ENCODE results near the gene ZBTB38.

DNA sequence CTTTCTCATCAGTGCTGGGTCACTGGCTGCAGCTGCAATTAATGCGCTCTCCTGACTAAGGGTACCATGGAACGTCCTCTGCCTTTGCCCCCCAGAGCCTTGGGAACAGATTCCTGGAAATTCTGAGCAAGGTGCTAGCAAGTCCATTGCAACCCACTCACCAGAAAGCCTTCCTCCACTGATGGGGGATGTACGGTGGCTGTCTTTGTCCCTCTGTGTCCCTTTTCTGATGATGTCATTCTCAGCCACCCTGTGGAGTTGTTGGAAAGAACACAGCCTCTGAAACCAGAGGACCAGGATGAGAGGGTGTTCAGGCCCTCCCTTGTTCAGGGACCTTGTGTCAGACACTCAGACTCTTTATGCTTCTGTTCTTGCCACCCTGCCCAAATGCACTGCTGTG is 38.1 kb upstream of the ZBTB38 start:
- TF ChIP-seq, protein P1, sequence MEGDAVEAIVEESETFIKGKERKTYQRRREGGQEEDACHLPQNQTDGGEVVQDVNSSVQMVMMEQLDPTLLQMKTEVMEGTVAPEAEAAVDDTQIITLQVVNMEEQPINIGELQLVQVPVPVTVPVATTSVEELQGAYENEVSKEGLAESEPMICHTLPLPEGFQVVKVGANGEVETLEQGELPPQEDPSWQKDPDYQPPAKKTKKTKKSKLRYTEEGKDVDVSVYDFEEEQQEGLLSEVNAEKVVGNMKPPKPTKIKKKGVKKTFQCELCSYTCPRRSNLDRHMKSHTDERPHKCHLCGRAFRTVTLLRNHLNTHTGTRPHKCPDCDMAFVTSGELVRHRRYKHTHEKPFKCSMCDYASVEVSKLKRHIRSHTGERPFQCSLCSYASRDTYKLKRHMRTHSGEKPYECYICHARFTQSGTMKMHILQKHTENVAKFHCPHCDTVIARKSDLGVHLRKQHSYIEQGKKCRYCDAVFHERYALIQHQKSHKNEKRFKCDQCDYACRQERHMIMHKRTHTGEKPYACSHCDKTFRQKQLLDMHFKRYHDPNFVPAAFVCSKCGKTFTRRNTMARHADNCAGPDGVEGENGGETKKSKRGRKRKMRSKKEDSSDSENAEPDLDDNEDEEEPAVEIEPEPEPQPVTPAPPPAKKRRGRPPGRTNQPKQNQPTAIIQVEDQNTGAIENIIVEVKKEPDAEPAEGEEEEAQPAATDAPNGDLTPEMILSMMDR (IDR thresholded peaks at IDR 0.05) = no peak
- no peak for TF ChIP-seq POLR2A (IDR thresholded peaks at IDR 0.05)
